Inflammatory macrophage treated with lipopolysaccharide for 1 hour (primary cell): Measurements from ENCODE around the gene ADD2.

ENCODE experiments used
- DNase-seq, 2 donors: peaks; one replicate each; pipeline ENCODE4 v3.0.0-alpha.2; 2020 to 2022

The ADD2 gene

DNA sequence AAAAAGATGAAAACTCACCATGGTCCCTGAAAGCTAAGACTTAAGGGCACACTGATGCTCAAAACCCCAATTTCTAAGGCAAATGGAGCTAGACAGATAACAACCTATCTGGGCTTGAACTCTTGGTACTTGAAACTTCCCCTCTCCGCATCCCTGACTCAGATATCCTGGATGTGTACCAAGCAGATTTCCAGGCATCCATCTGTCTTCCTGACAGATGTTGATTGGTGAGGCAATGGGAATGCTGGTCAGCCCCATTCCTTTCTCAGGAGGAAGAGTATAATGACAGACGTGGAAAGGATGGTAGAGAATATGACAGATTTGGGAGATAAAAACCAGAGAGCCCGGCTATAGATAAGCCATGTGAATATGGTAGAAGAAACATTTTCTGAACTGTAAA, 69.2 kb downstream of the ADD2 start:
- DNase-seq, result no peak

DNA sequence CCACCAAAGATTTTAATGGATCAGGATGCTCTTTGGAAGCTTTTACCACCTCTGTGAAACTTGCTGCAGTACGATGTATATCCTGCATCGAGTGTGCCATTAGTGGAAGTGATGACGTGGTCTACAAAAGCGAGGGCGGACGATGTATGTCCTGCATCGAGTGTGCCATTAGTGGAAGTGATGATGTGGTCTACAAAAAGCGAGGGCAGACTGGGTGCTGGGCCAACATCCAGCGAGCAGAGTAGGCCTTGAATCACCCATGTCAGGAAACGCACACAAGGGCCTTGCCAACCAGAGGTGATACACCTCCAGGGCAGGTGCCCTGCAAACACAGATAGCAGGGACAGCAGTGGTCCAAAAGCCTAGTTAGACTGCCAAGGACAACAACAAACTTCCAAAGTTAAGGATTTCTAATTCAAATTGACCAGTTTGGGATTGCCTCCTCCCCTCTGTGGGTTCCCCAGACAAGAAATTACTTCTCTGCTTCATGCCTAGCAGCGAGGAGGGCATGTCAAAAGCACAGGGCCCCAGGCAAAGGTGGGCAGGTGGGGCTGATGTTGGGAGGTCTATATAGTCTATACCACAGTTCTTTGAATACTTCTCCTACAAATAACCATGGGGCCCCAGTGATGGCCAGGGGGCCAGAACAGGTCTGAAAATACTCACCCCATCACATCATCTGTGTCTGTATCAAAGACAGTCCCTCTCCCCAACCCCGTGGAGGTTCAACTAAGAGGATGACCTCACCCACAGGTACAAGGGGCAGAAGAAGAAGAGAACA, 70.2 kb downstream of the ADD2 start:
- DNase-seq, result no peak

DNA sequence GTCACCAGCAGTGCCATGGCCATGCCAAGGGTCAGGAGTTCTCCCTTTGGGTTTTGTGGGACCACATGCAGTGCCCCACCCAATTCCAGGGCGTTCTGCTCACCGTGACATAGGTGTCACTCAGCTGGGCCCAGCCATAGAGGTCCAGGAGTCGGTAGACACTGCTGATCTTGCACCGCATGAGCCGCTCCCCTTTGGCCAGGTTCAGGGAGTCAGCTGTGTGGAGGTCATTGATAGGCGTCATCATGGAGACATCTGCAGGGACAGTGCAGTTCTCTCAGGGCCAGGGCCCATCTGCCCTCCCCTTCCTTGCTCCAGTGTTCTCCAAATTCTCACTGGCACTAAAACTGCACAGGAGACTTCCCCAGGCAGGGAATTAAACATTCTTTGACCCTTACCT, 71.9 kb downstream of the ADD2 start:
- no peak for DNase-seq

DNA sequence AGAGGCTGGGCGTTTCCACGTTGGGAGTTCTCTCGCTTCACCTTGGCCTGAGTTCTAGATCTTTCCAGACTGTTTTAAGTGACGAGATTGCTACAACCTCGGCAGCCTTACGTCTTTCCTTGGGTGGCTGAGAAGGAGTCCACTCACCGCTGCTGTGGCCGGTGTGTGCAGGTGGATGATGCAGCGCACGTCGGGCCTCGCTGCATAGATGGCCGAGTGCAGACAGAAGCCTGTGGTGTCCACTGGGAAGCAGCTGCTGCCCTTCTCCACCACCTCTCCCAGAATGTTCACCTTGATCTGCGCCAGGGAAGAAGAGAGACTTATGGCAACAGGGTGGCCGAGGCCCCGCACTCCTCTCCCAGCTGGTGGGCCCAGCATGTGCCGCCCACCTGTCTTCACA, 75.7 kb downstream of the ADD2 start:
- DNase-seq, result no peak

DNA sequence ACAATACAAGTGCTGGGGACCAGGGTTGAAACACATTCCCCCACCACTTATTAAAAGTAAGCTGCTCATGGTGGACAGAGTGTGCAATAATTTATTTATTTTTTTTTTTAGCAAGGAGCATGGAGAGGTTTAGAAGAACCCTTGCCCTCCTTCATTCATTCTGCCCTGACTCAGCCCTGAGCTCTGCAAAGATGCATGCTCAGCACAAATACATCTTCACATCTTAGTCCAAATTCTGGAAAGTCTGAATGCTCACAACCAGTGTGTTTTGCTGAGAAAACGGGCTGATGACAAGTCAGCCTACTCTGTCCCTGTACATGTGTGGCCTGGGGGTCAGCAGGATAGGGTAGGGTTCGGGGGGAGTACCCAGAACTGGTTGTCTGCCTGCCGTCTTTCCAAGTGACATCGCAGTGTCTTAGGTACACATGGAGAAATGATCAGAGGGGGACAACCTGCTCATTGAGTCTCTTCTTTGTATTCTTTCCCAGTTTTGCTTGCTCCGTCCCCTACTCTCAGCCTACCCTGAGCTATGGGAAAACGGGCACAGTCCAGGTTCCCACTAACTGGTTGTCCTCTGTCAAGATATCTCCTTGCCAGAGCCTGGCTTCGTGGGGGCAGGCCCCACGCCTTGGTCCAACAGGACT, 76.4 kb downstream of the ADD2 start:
- no peak for DNase-seq

DNA sequence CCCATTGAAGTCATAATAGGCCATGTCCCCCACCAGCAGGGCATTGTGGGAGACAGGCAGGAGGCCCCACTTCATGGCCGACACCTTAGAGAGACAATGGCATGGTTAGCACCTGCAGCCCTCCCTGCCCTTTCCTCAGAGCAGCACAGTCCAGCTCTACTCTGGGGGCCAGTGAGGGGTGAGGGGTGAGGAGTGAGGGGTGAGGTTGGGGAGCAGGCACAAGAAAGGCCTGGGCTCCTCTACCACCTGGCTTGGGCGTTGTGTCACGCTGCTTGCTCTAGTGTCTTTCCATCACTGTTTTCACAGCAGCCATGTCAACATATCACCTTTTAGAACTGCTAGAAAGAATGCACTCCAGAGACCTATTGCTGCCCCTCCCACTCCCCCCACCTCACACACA, 77.2 kb downstream of the ADD2 start:
- DNase-seq, result no peak

DNA sequence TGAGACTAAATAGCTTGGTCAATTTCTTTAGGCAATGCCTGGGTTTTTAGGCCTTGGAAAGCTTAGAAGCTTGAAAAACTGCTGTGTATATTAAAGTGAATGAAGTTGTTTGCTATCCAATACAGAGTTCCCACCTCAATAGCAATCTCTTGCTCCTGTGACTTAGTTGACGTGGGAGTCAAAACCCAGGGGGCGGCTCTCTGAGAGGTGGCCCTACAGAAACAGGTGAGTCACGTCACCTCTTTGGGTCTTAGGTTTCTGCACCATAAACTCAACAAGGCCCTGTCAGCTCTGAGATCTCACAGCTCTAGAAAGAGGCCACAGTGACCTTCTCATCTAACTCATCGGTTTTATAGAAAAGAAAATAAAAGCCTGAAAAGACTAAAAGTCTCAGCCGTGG, 79.6 kb downstream of the ADD2 start:
- no peak for DNase-seq

DNA sequence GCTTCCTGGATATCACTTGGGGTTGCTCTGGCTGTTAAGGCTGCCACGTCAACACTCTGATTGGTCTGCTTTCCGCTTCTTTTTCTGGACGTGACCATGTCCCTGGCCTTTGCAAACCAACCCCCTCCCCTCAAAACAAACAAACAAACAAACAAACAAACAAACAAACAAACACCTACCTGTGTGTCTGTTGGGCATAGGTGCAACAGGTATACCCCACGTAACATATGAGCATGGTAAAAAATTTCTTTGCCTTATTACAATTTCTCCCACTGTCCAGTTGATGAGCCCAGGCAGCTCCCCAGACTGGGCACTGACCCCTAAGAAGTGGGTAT, 80.6 kb downstream of the ADD2 start:
- DNase-seq, result no peak

DNA sequence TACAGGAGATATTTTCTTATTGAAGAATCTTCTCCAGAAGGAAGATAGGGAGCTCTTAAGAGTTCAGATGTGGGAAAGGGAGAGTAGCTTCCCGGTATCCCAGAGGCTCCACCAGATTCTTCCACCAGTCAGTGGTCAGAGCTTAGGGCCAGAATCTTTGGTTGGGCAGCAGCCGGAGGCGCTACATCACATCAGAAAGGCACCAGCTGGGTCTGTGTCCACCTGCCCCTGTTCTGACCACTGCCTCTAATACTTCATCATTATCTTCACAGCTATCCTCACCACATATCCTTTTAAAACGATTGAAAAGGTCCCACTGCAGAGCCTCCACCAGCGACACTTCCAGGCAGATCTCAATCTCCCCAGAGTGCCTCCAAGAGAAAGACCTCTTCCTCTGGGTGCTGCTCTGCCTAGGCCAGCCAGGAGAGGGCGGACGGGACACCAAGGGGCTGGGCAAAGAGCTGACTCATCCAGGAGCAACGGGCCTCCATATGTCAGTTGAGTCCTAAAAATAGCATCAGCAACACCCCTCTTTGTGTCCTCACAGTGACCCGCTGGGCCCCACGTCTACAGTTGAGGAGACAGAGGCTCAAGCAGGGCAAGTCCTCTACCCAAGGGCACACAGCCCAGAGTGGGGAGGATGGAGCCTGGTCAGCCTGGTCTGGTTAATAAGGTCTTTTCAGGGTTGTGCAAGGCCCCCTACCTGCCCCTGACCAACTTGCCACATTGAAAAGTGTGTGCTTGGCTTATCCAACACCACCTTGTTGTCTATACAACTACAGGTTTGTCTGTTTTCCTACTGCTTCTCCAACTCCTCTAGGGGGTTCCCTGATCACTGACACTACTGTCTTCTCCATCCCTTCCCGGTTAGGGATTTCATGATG, 81.2 kb downstream of the ADD2 start:
- peak; percentile 48 to 62 for DNase-seq

DNA sequence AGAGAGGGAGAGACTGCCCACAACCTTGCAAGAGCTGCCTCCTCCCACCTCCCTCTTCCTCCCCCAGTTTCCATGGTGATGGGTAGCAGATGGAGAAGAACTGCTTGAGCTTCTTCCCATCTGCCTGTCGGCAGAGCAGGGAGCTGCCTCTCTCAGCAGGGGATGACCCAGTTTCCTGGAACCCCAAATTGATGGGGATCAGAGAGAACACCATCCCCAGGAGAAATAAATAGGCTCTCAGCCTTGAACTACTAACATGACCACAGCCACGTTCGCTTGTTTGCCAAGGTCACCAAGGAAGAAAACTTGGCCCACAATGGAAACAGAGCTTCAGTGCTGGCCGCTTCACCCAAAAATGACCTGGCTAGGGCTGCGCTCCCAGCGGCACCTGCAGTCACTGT, 82.2 kb downstream of the ADD2 start:
- peak in 1 of 2 donors; percentile 4 for DNase-seq

DNA sequence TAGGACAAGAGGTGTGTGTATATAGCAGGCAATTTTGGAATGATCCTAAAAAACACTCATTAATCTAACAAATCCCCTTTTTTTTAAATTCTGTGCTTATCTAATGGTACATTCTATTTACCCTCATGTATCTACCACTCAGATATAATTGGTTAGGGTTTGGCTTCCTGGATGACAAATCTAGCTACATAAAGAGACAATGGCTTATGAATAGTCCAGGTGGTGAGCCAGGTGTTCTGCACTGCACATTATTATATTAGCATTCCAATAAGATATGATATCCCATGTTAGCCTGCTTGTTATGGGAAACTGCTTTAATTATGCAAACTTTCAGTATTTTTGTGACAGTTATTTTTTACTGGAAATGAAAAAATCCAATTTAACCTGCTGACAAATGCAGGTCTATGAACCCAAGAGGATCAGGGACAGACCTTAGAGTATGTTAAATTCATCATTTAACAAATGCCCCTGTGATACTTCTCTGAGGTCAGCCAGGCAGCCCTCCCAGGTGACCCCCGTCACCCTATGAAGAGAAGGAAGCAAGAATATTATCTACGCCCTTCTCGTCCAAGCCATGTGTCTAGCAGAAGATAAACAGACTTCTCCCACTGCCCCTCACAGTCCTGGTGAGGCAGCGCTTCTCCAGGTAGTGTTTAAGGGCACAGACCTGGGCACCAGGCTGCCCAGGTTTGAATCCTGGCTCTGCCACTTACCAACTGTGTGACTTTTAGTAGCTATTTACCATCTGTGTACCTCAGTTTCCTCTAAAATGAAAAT, 83.0 kb downstream of the ADD2 start:
- no peak for DNase-seq

DNA sequence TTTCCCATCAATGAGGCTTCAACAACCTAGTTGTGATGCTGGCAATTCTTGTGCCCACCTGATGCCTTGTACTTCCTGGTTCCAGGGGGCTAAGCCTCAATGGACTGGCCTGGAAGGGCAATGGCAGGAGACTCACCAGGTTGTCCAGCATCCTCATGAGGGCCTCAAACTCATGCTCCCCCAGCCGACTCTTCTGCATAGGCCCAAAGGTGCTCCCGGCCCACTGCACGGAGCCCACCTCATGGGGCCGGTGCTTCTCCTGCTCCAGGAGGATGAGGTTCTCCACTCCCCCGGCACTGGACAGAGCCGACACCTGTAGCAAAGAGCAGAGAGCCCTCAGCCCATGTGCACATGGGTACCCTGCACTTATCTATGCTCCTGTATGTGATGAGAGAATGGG, 84.5 kb downstream of the ADD2 start:
- DNase-seq, result no peak

DNA sequence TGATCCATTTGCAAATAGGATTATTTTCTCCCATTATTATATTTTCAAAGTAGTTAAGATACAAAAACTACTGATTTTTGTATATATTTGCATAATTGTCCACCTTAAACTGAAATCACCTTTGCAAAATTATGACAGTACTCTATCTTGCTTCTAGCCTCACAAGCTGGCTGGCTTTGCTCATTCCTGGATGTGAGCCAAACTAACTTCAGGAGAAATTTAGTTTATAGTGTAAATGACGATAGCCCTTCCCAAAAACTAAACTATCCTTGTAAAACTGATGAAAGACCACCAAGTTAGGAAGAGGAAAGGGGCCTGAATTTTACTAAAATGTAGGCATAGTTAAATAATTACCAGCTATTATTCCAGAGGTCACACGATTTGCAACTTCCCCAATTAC, 87.3 kb downstream of the ADD2 start:
- DNase-seq, result no peak

DNA sequence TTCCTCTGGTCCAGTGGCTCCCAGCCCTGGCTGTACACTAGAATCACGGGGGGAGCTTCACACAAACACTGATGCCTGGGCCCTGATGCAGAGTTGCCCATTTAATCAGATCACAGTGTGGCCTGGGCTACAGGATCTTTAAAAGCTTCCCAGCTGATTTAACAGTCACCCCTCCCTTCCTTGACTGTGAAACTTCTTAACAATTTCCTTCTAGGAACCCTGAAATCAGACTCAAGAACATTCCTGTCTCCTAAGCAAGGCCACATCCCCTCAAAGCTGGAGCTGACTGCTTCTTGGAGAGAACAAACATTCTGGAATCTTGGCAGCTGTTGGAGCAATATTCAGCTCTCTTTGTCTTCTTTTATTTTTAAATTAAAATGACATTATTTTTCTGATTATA, 88.7 kb downstream of the ADD2 start:
- no peak for DNase-seq

DNA sequence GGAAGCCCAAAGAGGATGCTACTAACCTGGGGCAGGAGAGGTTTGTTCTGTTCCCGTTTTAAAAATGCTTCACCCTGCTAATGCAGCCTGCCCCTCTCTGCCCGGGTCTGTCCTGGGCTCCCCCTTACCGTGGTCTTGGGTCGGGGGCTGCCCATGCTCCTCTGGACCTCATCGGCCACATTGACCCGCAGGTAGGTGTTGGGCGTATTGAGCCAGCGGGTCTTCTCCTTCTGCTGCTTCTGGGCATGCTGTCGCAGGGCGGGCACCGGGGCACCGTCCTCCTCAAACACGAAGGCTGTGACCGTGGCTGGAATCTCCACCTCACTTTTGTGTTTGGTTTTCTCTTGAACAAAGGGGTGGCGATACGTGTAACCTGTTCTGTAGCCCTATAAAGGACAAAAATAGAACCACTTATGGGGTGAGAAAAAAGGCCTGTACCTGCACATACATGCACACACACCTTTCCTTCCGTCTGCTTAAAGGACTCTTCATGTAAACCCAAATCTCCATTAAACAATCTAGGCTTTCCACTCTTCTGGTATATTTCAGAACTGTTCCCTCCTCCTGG, 89.3 kb downstream of the ADD2 start:
- no peak for DNase-seq

DNA sequence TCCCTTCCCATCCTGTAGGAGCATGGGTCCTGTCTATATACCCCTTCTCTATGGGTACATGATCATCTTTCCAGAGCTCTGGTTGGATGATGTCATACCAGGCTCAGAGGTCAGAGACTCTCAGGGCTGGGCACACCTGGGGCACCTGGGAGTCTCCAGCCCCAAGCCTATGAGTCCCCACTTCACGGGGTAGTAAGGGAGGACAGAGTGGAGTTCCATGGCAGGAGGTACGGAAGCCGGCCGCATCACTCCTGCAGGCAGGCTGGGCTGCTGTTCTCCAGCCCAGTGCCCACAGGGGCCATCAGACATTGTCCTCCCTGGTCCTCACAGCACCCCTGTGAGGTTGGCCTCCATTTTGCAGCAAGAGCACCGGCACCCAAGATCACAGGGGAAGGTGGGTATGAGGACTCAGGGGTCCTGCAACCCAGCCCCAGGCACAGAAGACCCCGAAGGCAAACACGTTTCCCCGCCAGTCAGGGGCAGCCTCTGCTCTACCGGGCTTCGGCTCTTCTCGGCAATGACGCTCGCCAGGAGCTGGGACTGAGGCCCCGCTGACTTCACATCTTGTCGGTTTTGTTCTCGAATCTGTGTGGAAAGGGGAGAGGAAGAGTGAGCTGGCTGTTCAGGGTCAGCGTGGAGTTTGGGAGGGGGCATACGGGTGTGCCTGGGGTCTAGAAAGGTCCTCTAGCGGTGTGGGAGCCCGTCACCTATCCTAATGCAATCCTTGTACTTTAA, 91.5 kb downstream of the ADD2 start:
- DNase-seq, result no peak

DNA sequence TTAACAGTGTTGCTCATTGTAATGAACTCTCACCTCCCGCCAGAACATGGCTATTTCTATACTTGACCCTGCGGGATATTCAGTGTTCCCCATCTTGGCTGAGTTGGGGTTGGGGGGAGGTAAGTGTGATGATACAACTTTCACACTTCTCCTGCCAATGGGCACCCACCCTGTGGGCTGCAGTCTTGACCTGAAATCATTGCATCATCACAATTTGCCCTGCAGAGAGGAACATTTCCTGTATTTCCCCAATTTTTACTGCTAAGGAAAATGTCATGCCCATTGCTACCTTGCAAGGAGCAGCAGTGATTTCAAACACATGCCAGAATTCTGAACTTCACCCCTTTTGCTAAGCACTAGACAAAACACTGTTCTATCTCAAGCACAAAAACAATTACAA, 92.1 kb downstream of the ADD2 start:
- DNase-seq, result no peak

DNA sequence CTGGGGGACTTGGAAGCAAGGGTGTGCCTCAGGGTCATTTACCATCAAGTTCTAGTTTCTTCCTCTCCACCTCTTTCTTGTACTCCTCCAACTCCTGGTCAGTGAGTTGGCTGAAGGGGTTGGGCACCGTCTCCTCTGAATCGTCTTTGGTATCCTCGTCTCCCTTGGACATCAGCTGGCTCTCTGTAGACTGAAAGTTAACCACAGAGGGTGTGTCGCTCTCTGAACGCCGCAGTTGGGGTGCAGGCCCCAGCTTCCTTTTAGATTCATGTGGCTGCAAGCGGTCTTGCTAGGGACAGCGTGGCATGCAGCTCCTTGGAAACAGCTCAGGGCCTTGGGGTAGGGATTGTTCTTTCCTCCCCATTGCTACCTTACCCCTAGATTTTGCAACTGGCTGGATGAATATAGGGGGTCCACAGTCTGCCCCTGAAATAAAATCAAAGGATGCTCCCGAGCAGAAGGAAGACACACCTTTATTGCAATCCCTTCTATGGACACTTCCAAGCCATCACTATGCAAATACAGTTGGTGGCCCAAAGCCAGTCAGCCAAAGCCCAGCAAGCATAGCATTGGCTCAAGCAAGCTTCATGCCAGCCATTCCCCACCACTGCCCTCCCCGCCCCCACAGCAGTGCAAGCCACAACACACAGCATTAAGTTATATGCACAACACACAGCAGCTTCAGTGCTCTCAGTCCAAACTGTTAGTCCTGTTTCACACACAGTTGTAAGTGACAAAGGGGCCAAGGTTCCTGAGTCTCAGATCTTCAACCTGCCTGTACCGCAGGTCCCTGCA, 93.2 kb downstream of the ADD2 start:
- DNase-seq, result no peak

DNA sequence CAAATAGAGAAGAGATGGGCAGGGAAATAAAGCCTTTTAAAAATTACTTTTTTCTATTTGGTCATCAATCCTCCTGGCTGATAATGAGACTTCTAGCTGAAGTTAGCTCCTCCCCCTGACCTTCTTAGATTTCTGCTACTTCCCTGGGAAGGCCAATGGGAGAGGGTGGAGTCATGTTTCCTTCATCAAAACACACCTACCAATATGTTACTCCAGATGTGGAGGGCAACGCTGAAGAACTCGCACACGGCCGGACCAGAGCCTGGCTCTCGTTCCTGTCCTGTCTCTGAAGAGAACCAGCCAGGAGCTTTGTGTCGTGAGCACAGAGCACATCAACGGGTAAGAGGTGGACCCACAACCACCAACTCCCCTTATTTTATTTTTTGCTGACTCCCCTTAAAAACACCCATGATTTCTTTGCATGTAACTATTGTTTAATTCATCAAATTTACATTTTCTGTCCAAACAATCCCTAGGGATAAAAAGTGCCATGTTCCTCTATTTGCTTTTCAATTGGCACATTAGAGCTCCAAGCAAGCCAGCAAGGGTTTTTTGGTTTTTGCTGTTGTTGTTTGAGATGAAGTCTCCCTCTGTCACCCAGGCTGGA, 94.9 kb downstream of the ADD2 start:
- no peak for DNase-seq

DNA sequence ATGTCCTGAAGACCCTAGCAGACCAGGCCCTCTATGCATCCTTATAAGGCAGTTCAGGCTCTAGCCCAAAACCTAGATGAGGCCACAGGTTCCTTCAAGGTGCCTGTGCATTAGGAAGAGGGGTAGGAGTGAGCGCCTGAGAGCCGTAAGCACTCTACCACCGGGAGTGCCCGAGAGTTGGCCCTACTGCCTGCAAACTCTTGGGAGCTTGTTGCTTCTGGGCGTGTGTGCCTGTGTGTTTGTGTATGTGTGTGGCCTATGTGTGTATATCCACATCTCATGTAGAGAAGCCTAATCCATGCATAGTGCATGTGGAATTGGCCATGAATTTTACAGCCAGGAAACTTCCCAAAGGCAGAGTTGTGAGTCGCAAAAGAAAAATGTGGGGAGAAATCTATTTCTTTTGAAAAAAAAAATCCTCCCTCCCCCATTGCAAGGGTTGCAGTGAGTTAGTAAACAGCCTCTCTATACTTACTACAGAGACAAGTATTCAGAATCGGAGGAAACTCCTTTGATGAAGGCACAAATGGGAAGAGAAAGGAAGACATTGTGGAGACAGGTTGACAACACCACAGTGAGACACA, 96.8 kb downstream of the ADD2 start:
- no peak for DNase-seq
